Body of pancreas (tissue), 4 donors: ENCODE measurements around the gene PCGF2.

Experiments used
- POLR2A ChIP-seq, 3 donors: fragments of 450-650 bp; IDR thresholded peaks; one replicate each; pipeline ENCODE4 v1.6.1; 2016; ENCODE audit warnings: antibody characterized with exemption in 3 of 3, mild to moderate bottlenecking in 2 of 3
- TF ChIP-seq, protein P1 (sequence below), 7 experiments: fragments of 450-650 bp in 4 of 7; fragments of 200-600 bp in 3 of 7; sonication (generic) in 3 of 7; IDR thresholded peaks; one replicate each; pipeline ENCODE4 v1.5.1; 2016 to 2019; ENCODE audit warnings: antibody characterized with exemption in 7 of 7

DNA sequence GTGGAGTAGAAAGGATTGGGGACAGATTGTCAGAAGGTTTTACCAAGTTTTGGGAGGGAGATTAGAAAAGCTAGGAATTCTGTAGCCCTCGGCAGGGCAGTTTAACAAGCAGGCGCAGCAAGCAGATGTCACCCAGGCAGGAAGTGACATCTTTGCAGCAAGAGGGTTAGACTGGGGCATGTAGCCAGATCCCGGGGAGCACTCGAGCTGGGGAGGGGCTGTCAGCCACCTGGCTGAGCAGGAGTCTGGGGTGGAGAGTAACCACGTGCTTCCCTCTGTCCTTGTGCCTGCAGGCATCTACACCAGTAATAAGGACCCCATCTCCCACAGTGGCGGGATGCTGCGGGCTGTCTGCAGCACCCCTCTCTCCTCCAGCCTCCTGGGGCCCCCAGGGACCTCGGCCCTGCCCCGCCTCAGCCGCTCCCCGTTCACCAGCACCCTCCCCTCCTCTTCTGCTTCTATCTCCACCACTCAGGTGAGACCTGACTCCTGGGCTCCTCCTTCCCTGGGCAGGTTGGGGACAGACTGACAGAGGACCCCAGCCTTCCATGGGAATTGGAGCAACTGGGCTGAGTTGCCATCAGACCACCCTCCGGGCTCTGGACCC, 30.9 kb downstream of the PCGF2 start:
- TF ChIP-seq, protein P1, sequence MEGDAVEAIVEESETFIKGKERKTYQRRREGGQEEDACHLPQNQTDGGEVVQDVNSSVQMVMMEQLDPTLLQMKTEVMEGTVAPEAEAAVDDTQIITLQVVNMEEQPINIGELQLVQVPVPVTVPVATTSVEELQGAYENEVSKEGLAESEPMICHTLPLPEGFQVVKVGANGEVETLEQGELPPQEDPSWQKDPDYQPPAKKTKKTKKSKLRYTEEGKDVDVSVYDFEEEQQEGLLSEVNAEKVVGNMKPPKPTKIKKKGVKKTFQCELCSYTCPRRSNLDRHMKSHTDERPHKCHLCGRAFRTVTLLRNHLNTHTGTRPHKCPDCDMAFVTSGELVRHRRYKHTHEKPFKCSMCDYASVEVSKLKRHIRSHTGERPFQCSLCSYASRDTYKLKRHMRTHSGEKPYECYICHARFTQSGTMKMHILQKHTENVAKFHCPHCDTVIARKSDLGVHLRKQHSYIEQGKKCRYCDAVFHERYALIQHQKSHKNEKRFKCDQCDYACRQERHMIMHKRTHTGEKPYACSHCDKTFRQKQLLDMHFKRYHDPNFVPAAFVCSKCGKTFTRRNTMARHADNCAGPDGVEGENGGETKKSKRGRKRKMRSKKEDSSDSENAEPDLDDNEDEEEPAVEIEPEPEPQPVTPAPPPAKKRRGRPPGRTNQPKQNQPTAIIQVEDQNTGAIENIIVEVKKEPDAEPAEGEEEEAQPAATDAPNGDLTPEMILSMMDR (IDR thresholded peaks at IDR 0.05) = no peak
- no peak for TF ChIP-seq POLR2A (IDR thresholded peaks at IDR 0.05)
